SH-SY5Y (cell line): ENCODE data around the gene BIRC7.

Source experiments
- GATA2 ChIP-seq: IDR thresholded peaks from 2 replicates; pipeline ENCODE4 v1.6.1; 2011; ENCODE audit warnings: mild to moderate bottlenecking, low read depth, low read length
- GATA3 ChIP-seq: IDR thresholded peaks from 2 replicates; pipeline ENCODE4 v1.6.1; 2011; ENCODE audit warnings: low read depth, mild to moderate bottlenecking, low read length, moderate library complexity

DNA sequence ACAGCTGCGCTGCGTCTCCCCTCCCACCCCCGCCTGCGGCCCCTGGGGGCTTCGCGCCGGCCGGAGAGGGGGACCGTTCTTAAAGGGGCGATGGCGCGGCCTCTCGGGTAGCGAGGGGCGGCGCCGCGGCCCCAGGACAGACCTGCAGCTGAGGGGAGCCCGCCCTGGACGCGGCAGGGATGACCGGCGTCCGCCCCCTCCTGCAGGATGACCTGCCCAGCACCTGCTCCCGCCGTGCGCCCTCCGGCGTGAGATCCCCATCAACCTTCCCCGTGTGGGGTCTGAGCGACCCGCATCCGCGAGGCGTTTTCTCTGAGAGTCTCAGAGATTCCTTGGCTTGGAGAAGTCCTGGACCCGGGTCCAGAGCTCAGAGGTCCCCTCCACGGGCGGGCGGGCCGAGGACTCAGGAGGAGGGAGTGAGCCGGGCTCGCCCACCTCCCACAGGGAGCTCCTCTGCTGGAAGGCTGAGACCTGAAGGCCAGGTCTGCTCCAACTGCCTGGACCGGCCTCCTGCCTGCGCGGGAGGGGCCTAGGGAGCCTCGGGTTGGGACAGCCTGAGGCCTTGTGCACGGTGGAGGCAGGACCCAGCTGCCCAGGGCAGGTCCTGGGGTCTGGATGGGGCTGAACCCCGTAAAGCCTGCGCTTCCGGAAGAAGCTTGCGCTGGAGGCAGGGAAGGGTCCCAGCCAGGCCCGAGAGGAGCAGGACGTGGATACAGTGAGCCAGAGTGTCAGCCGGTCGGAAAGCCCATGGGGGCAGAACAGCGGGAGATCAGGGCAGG, 19.1 kb downstream of the BIRC7 start:
- TF ChIP-seq GATA3 = no peak
- TF ChIP-seq GATA2 = no peak
